PC-9 (cell line): ENCODE data around the gene SGSM1. TPM values are rescaled to one million over a fixed set of nuclear protein-coding genes. Genes with fewer than 3 reads are reported as not detected.

Experiments
- BruUV-seq: library from RNA; stranded (reverse); fragments of 400-500 nt; replicated peaks from 2 replicates; lab custom pipeline; 2021; lab: Mats Ljungman, UMichigan
- CTCF ChIA-PET: fragments of 300-600 bp; sonication (Branson Sonifier 250); formaldehyde crosslinking; loops from one replicate; lab custom pipeline; 2022; ENCODE audit warnings: antibody characterized with exemption; lab: Charles Lee
- POLR2A ChIA-PET: fragments of 300-600 bp; sonication (Branson Sonifier 250); formaldehyde crosslinking; loops from one replicate; lab custom pipeline; 2022; ENCODE audit warnings: antibody characterized with exemption; ENCODE audit not compliant: unreplicated experiment; lab: Charles Lee
- DNase-seq, 2 experiments: peaks; one replicate each; pipeline versions ENCODE4 v3.0.0 to v3.0.0-alpha.2; 2015 to 2022; ENCODE audit warnings: mixed read lengths in 1 of 2
- H2AFZ ChIP-seq: fragments of 200-600 bp; sonication (generic); 2 replicates; pipeline ENCODE4 v1.8.1; 2017; ENCODE audit warnings: antibody characterized with exemption
- H3F3A ChIP-seq: fragments of 200-600 bp; sonication (generic); 2 replicates; pipeline ENCODE4 v1.8.1; 2017; ENCODE audit warnings: antibody characterized with exemption, mild to moderate bottlenecking, low read depth; ENCODE audit not compliant: insufficient read depth
- H3K27ac ChIP-seq: fragments of 200-600 bp; sonication (generic); 2 replicates; pipeline ENCODE4 v1.6.1; 2016; ENCODE audit warnings: mixed run types
- H3K27me3 ChIP-seq: fragments of 200-600 bp; sonication (generic); 2 replicates; pipeline ENCODE4 v1.6.1; 2016; ENCODE audit warnings: low read depth, mixed run types; ENCODE audit not compliant: insufficient read depth
- H3K36me3 ChIP-seq: fragments of 200-600 bp; sonication (generic); 2 replicates; pipeline ENCODE4 v1.6.1; 2016; ENCODE audit warnings: low read depth, mixed run types
- H3K4me1 ChIP-seq: fragments of 200-600 bp; sonication (generic); replicated peaks from 2 replicates; pipeline ENCODE4 v1.6.1; 2016; ENCODE audit warnings: mixed run types; ENCODE audit not compliant: insufficient read depth
- H3K4me2 ChIP-seq: fragments of 200-600 bp; sonication (generic); 2 replicates; pipeline ENCODE4 v1.6.1; 2017; ENCODE audit warnings: mixed run types
- H3K4me3 ChIP-seq: fragments of 200-600 bp; sonication (generic); 2 replicates; pipeline ENCODE4 v1.6.1; 2016; ENCODE audit warnings: mixed run types
- H3K79me2 ChIP-seq: fragments of 200-600 bp; sonication (generic); 2 replicates; pipeline ENCODE4 v1.6.1; 2017; ENCODE audit warnings: low read depth, mixed run types
- H3K9me2 ChIP-seq: fragments of 200-600 bp; sonication (generic); 2 replicates; pipeline ENCODE4 v1.8.1; 2017; ENCODE audit warnings: mild to moderate bottlenecking; ENCODE audit not compliant: insufficient read depth
- H3K9me3 ChIP-seq: fragments of 200-600 bp; sonication (generic); 2 replicates; pipeline ENCODE4 v1.8.1; 2016; ENCODE audit warnings: low read depth; ENCODE audit not compliant: insufficient read depth
- H4K20me1 ChIP-seq: fragments of 200-600 bp; sonication (generic); 2 replicates; pipeline ENCODE4 v1.8.1; 2017; ENCODE audit not compliant: insufficient read depth
- EZH2 ChIP-seq: fragments of 200-600 bp; sonication (generic); IDR thresholded peaks from 2 replicates; pipeline ENCODE4 v1.8.0; 2017; ENCODE audit warnings: antibody characterized with exemption, low read depth
- intact Hi-C: fragments of 100-400 bp; cut with micrococcal nuclease; formaldehyde crosslinking; loops from one replicate; pipeline ENCODE4 v1.10.0; 2022; ENCODE audit not compliant: unreplicated experiment
- total RNA-seq: library from RNA; stranded (reverse); gene quantifications from 2 replicates; pipeline ENCODE4 v1.2.3, GENCODE V29; 2021
- TF ChIP-seq, protein P1 (sequence below): fragments of 200-600 bp; sonication (generic); conservative IDR thresholded peaks from 2 replicates; pipeline ENCODE4 v1.6.1; 2017; ENCODE audit warnings: mixed run types, antibody characterized with exemption, mild to moderate bottlenecking, moderate library complexity

Gene SGSM1
- total RNA-seq, 1 experiment from 2014 or later, result 0.48 TPM

- Histone ChIP-seq H3K27me3 (no peaks in the 10 kb centered on the region), H2AFZ (no peak overlapping the region), H3K27ac (no peak overlapping the region), H3K9me3 (no peaks in the 10 kb centered on the region), H3K79me2 (no peaks in the 10 kb centered on the region), H3K9me2 (no peaks in the 10 kb centered on the region), H3K4me3 (no peak overlapping the region), H4K20me1 (no peaks in the 10 kb centered on the region), H3K4me2 (no peak overlapping the region), H3F3A (no peaks in the 10 kb centered on the region), H3K4me1 (no peaks in the 10 kb centered on the region), H3K36me3 (no peaks in the 10 kb centered on the region)
- intact Hi-C loops, result no loop called here
- TF ChIP-seq, protein P1, sequence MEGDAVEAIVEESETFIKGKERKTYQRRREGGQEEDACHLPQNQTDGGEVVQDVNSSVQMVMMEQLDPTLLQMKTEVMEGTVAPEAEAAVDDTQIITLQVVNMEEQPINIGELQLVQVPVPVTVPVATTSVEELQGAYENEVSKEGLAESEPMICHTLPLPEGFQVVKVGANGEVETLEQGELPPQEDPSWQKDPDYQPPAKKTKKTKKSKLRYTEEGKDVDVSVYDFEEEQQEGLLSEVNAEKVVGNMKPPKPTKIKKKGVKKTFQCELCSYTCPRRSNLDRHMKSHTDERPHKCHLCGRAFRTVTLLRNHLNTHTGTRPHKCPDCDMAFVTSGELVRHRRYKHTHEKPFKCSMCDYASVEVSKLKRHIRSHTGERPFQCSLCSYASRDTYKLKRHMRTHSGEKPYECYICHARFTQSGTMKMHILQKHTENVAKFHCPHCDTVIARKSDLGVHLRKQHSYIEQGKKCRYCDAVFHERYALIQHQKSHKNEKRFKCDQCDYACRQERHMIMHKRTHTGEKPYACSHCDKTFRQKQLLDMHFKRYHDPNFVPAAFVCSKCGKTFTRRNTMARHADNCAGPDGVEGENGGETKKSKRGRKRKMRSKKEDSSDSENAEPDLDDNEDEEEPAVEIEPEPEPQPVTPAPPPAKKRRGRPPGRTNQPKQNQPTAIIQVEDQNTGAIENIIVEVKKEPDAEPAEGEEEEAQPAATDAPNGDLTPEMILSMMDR, result no peak
- no peak for TF ChIP-seq EZH2
- ChIA-PET POLR2A (no interaction called here), CTCF (no interaction called here)
- no TSS peak for BruUV-seq
- no peak for DNase-seq
These were observed 9.2 kb upstream of the SGSM1 start for GRCh38 chr22:24796860-24797259.

- Histone ChIP-seq H4K20me1 (no peaks in the 10 kb centered on the region), H3K4me3 (no peak overlapping the region), H3K79me2 (no peaks in the 10 kb centered on the region), H2AFZ (no peak overlapping the region), H3K9me3 (no peaks in the 10 kb centered on the region), H3F3A (no peaks in the 10 kb centered on the region), H3K4me1 (no peaks in the 10 kb centered on the region), H3K27me3 (peaks cover 7% of the 10 kb centered on the region; the same call in 1 of the 2 replicates), H3K9me2 (no peaks in the 10 kb centered on the region), H3K36me3 (no peaks in the 10 kb centered on the region), H3K4me2 (no peak overlapping the region), H3K27ac (no peak overlapping the region)
- intact Hi-C loops, result loop anchor here (2.0 kb wide), 1 partner anchor 33 kb away; no protein-coding TSS in a partner anchor
- no peak for DNase-seq
- no TSS peak for BruUV-seq
- TF ChIP-seq EZH2, result no peak
- ChIA-PET CTCF (interaction anchor here (0.6 kb wide), 2 partner anchors 30 to 32 kb away, joined by 3 to 10 read pairs; no protein-coding TSS in a partner anchor), POLR2A (no interaction called here)
These were observed 4.0 kb upstream of the SGSM1 start for GRCh38 chr22:24801901-24802465.

DNA sequence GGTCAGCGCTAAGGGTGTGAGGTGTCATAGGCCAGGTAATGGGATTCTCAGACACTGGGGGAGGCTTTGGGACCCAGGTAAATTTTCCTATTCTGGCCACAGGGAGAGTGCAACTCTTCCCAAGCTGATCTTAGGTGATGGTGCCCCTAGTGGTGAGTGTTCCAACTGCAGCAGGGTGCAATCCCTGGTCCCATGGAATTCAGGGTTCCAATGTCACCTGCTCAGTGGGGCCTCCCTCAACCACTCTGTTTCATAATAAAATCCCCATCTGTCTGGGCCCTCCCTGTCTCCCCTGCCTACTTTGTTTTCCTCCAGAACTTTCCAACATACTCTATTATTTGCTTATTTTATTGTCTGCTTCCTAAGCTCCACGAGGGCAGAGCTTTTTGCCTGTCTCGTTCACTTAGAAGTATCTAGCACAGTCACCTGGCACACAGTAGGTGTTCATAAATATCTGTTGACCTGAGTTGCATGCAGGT is 2.9 kb upstream of the SGSM1 start:
- Histone ChIP-seq H4K20me1 (no peaks in the 10 kb centered on the region), H3K4me1 (no peaks in the 10 kb centered on the region), H3K9me2 (no peaks in the 10 kb centered on the region), H2AFZ (no peak overlapping the region), H3K27me3 (peaks cover 11% of the 10 kb centered on the region; the same call in 1 of the 2 replicates), H3K36me3 (no peaks in the 10 kb centered on the region), H3K4me3 (no peak overlapping the region), H3K9me3 (no peaks in the 10 kb centered on the region), H3K27ac (no peak overlapping the region), H3F3A (no peaks in the 10 kb centered on the region), H3K4me2 (no peak overlapping the region), H3K79me2 (no peaks in the 10 kb centered on the region)
- no peak for TF ChIP-seq EZH2
- TF ChIP-seq, protein P1, result peak; percentile 92
- BruUV-seq, result no TSS peak
- intact Hi-C loops, result loop anchor here (2.0 kb wide), 1 partner anchor 34 kb away; no protein-coding TSS in a partner anchor
- ChIA-PET CTCF (interaction anchor here (0.7 kb wide), 1 partner anchor 91 kb away, joined by 3 read pairs; no protein-coding TSS in a partner anchor), POLR2A (interaction anchor here (0.6 kb wide), 1 partner anchor 27 kb away, joined by 4 read pairs; no protein-coding TSS in a partner anchor)
- DNase-seq, result peak in 1 of 2 experiments; percentile 35
